Measurements from ENCODE around the gene ATP11A. TPM values are rescaled to one million over a fixed set of nuclear protein-coding genes. Genes with fewer than 3 reads are reported as not detected.

ATP11A gene
- total RNA-seq, 4 donors from 2014 or later: 23.3 to 35.5 (median 31.1) TPM

- intact Hi-C loops (cut with DNase I; ENCODE audit: low total_unique reads): no loop called here
- WGBS, 2 donors: 84 to 86% methylated on average over 18 of the region's 18 CpGs
- TF ChIP-seq CTCF (IDR thresholded peaks at IDR 0.05): no peak
- no peak for TF ChIP-seq POLR2A (IDR thresholded peaks at IDR 0.05)
- H3K4me3 ChIP-seq (ENCODE audit: low read depth, poor library complexity, severe bottlenecking): no peak overlapping the region
- no peak for DNase-seq (ENCODE audit: low spot score in 2 of 2)
Measured at GRCh38 chr13:112771877-112772538, 82.2 kb downstream of the ATP11A start.

DNA sequence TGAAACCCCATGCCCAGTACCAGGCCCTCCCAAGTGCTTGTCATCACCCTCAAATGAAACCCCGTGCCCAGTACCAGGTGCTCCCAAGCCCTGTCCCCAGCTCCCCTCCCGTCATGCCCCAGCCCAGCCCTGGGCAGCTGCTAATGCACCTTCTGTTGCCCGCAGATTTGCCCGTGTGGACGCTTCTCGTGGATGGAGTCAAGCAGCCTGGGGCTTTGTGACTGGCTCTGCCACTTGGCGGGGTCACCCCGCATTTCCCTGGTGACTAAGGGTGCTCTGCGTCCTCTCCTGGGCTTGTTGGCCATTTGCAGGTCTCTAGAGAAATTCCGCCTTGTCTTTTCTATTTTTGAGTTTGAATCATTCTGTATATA lies 82.7 kb downstream of the ATP11A start:
- DNase-seq (ENCODE audit: low spot score in 2 of 2): peak in 1 of 2 donors; percentile 5
- no peak overlapping the region for H3K4me3 ChIP-seq (ENCODE audit: low read depth, poor library complexity, severe bottlenecking)
- intact Hi-C loops (cut with DNase I; ENCODE audit: low total_unique reads): no loop called here
- no peak for TF ChIP-seq CTCF (IDR thresholded peaks at IDR 0.05)
- TF ChIP-seq POLR2A (IDR thresholded peaks at IDR 0.05): no peak
- 97 to 99% methylated on average over 10 of the region's 10 CpGs for WGBS, 2 donors

DNA sequence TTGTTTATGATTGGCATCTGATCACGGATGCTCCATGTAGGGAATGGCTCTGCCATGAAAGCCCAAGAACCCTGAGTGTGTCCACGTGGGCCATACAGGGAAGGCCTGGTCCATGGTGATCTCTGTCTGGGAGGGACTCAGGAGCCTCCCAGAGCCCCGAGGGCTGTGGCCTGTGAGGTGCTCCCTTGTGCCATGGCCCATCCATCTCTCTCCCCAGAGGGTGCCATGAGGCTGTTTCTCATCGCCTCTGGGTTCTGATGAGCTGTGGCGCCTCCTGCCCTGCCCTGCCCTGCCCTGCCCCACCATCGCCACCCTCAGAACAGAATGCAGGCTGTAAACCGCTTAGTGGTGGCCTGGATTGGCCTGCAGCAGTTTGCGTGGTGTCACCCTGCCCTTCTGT lies 83.1 kb downstream of the ATP11A start:
- H3K4me3 ChIP-seq (ENCODE audit: low read depth, poor library complexity, severe bottlenecking): no peak overlapping the region
- intact Hi-C loops (cut with DNase I; ENCODE audit: low total_unique reads): no loop called here
- peak in 1 of 2 donors; percentile 52 for DNase-seq (ENCODE audit: low spot score in 2 of 2)
- 88 to 94% methylated on average over 8 of the region's 8 CpGs for WGBS, 2 donors
- no peak for TF ChIP-seq POLR2A (IDR thresholded peaks at IDR 0.05)
- no peak for TF ChIP-seq CTCF (IDR thresholded peaks at IDR 0.05)

- DNase-seq (ENCODE audit: low spot score in 2 of 2): peak in 1 of 2 donors; percentile 68
- no peak overlapping the region for H3K4me3 ChIP-seq (ENCODE audit: low read depth, poor library complexity, severe bottlenecking)
- TF ChIP-seq POLR2A (IDR thresholded peaks at IDR 0.05) (no peak), CTCF (IDR thresholded peaks at IDR 0.05) (no peak)
- WGBS, 2 donors: 58 to 60% methylated on average over 24 to 25 of the region's 25 CpGs
- intact Hi-C loops (cut with DNase I; ENCODE audit: low total_unique reads): no loop called here
Measured at GRCh38 chr13:112773601-112774447, 84.0 kb downstream of the ATP11A start.

DNA sequence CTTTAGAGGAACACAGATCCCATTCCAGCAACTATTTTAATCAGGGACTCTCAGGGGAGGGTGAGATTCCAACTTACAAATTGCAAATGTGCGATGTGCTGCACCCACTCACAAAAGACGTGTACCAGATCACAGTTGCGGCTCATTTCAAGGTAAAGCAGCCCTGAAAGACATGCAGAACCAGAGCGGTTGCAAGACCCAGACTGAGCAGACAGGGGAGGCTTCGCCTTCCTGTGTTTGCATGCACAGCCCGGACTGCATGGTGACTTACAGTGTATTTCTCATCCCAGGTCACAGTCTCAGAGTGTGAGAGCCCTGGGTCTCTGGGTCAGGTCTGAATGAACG lies 84.6 kb downstream of the ATP11A start:
- DNase-seq (ENCODE audit: low spot score in 2 of 2): no peak
- intact Hi-C loops (cut with DNase I; ENCODE audit: low total_unique reads): no loop called here
- TF ChIP-seq CTCF (IDR thresholded peaks at IDR 0.05) (no peak), POLR2A (IDR thresholded peaks at IDR 0.05) (no peak)
- H3K4me3 ChIP-seq (ENCODE audit: low read depth, poor library complexity, severe bottlenecking): no peak overlapping the region
- WGBS, 2 donors: 85 to 94% methylated on average over 7 of the region's 7 CpGs
